K562 (cell line): ENCODE measurements around the gene MYOZ2. TPM values are rescaled to one million over a fixed set of nuclear protein-coding genes. Genes with fewer than 3 reads are reported as not detected.
A peak's percentile ranks its signal among the peaks of the same experiment; 100 is the strongest.

Experiments
- BCLAF1 ChIP-seq, 2 experiments: fragments of 450-650 bp in 1 of 2; IDR thresholded peaks; 2 replicates each; pipeline ENCODE4 v1.6.1; 2011 to 2017; ENCODE audit warnings: low read depth in 2 of 2, antibody characterized with exemption in 1 of 2, borderline replicate concordance in 1 of 2, low read length in 1 of 2, mild to moderate bottlenecking in 1 of 2, mixed read lengths in 1 of 2; ENCODE audit not compliant: control insufficient read depth in 1 of 2
- CBX1 ChIP-seq: sonication (generic); IDR thresholded peaks from 2 replicates; pipeline ENCODE4 v1.6.1; 2016; ENCODE audit warnings: antibody characterized with exemption, low read depth, mild to moderate bottlenecking
- FOXJ2 ChIP-seq: fragments of 200-800 bp; sonication (Bioruptor generic); IDR thresholded peaks from 2 replicates; pipeline ENCODE4 v1.6.1; 2016; ENCODE audit warnings: missing genetic modification characterization, missing compliant biosample characterization
- GABPA ChIP-seq: fragments of 200-800 bp; sonication (Bioruptor generic); conservative IDR thresholded peaks from 2 replicates; pipeline ENCODE4 v1.6.1; 2016; ENCODE audit warnings: low read depth, missing genetic modification characterization, missing compliant biosample characterization
- GABPB2 ChIP-seq: fragments of 250-450 bp; sonication (Bioruptor Pico); conservative IDR thresholded peaks from 2 replicates; pipeline ENCODE4 v1.5.1; 2021; ENCODE audit warnings: mild to moderate bottlenecking
- HNRNPLL ChIP-seq: fragments of 200-400 bp; formaldehyde crosslinking; IDR thresholded peaks from 2 replicates; pipeline ENCODE4 v1.6.1; 2017; ENCODE audit warnings: low read length, low read depth, mild to moderate bottlenecking; ENCODE audit not compliant: poor library complexity, severe bottlenecking
- KLF1 ChIP-seq: fragments of 450-650 bp; IDR thresholded peaks from 2 replicates; pipeline ENCODE4 v1.6.1; 2016; ENCODE audit warnings: missing genetic modification characterization, missing compliant biosample characterization
- MBD2 ChIP-seq: sonication (generic); IDR thresholded peaks from 2 replicates; pipeline ENCODE4 v1.6.1; 2016; ENCODE audit warnings: low read depth, borderline replicate concordance
- REST ChIP-seq, 2 experiments: fragments of 450-650 bp; formaldehyde crosslinking in 1 of 2; IDR thresholded peaks; 2 replicates each; pipeline versions ENCODE4 v1.4.0 to v1.6.1; 2014 to 2020; ENCODE audit warnings: mild to moderate bottlenecking in 2 of 2, borderline replicate concordance in 1 of 2, low read depth in 1 of 2
- SRSF1 ChIP-seq: fragments of 200-400 bp; formaldehyde crosslinking; IDR thresholded peaks from 2 replicates; pipeline ENCODE4 v1.6.1; 2017; ENCODE audit warnings: mild to moderate bottlenecking, low read depth, low read length, moderate library complexity
- TEAD4 ChIP-seq, 2 experiments: sonication (generic) in 1 of 2; formaldehyde crosslinking in 1 of 2; IDR thresholded peaks; 2 replicates each; pipeline versions ENCODE4 v1.6.1 to v1.8.0; 2012 to 2022; ENCODE audit warnings: borderline replicate concordance in 1 of 2, inconsistent platforms in 1 of 2, low read length in 1 of 2, mild to moderate bottlenecking in 1 of 2, missing genetic modification reagents in 1 of 2
- ZNF23 ChIP-seq: fragments of 250-450 bp; sonication (Bioruptor Pico); IDR thresholded peaks from 2 replicates; pipeline ENCODE4 v1.4.0; 2020; ENCODE audit warnings: mild to moderate bottlenecking
- ZNF398 ChIP-seq: fragments of 250-450 bp; sonication (Bioruptor Pico); IDR thresholded peaks from 2 replicates; pipeline ENCODE4 v1.8.0; 2021; ENCODE audit warnings: moderate library complexity, mild to moderate bottlenecking, inconsistent platforms
- ZNF766 ChIP-seq: fragments of 200-800 bp; sonication (Bioruptor generic); conservative IDR thresholded peaks from 2 replicates; pipeline ENCODE4 v1.6.1; 2016; ENCODE audit warnings: missing genetic modification characterization, missing compliant biosample characterization
- ZSCAN29 ChIP-seq: fragments of 450-650 bp; IDR thresholded peaks from 2 replicates; pipeline ENCODE4 v1.6.1; 2017
- polyA plus RNA-seq, 8 experiments: library from polyadenylated mRNA; depleted of rRNA in 4 of 8; stranded (reverse) in 5 of 8; unstranded in 3 of 8; fragments of >200 nt; fragmentation: Nextera tagmentation in 2 of 8; fragmentation: Illumina TruSeq in 1 of 8; extraction: Ambion mirVana in 2 of 8; extraction: Trizol in 1 of 8; gene quantifications; 2 replicates each; pipeline versions ENCODE4 v1.2.1 to v1.2.3, GENCODE V29; 2011 to 2014; ENCODE audit warnings: inconsistent platforms in 1 of 8, missing spikeins in 1 of 8
- total RNA-seq, 7 experiments: library from RNA; depleted of rRNA in 6 of 7; stranded (reverse); fragments of >200 nt in 6 of 7; fragmentation: Illumina TruSeq in 2 of 7; extraction: Trizol in 2 of 7; gene quantifications; 2 replicates each; pipeline versions ENCODE4 v1.2.1 to v1.2.3, GENCODE V29; 2011 to 2021; ENCODE audit warnings: low replicate concordance in 1 of 7

The MYOZ2 gene
- total and polyA plus RNA-seq, 9 of the 15 experiments (the other 6 are each of a cell fraction or from before 2014, with no cell fraction given): not detected

- TF ChIP-seq FOXJ2 (tag) (no peak), ZNF398 (CRISPR knock-in tag) (no peak), ZSCAN29 (no peak), HNRNPLL (no peak), CBX1 (no peak), ZNF23 (CRISPR knock-in tag) (no peak), TEAD4 (IDR thresholded peaks at IDR 0.05; ENCODE audit: low read length) (peak; percentile 52; the same call in 1 of the 2 replicates), TEAD4 (CRISPR knock-in tag; IDR thresholded peaks at IDR 0.05; ENCODE audit: borderline replicate concordance) (no peak), ZNF766 (CRISPR knock-in tag) (no peak), REST (IDR thresholded peaks at IDR 0.05; ENCODE audit: borderline replicate concordance) (no peak), REST (CRISPR knock-in tag; IDR thresholded peaks at IDR 0.05; ENCODE audit: low read depth) (no peak), BCLAF1 (IDR thresholded peaks at IDR 0.05; ENCODE audit: borderline replicate concordance in 1 of 2, control insufficient read depth in 1 of 2, low read depth in 2 of 2, low read length in 1 of 2) (no peak), GABPA (tag) (peak; percentile 76), SRSF1 (no peak), GABPB2 (CRISPR knock-in tag) (no peak), MBD2 (no peak), KLF1 (tag) (no peak)
Observed at GRCh38 chr4:119103263-119103662, 32.4 kb upstream of the MYOZ2 start (continued).
